Fibroblast of pulmonary artery (primary cell): ENCODE results near the gene TLDC2.

ENCODE experiments used
- DNase-seq: peaks from one replicate; pipeline ENCODE4 v3.0.0-alpha.2; 2010; ENCODE audit warnings: low read depth
- H3K4me3 ChIP-seq: replicated peaks from 2 replicates; pipeline ENCODE4 v1.5.1; 2011; ENCODE audit warnings: low read depth, mild to moderate bottlenecking, control low read depth, low read length, moderate library complexity
- CTCF ChIP-seq: IDR thresholded peaks from 2 replicates; pipeline ENCODE4 v1.5.1; 2011; ENCODE audit warnings: mild to moderate bottlenecking, control low read depth, low read length, inconsistent platforms; ENCODE audit errors: missing control alignments

Gene TLDC2

GRCh38 chr20:36850759-36851158 is 25.2 kb upstream of the TLDC2 start:
- no peak for TF ChIP-seq CTCF
- no peak overlapping the region for H3K4me3 ChIP-seq
- DNase-seq, result no peak

DNA sequence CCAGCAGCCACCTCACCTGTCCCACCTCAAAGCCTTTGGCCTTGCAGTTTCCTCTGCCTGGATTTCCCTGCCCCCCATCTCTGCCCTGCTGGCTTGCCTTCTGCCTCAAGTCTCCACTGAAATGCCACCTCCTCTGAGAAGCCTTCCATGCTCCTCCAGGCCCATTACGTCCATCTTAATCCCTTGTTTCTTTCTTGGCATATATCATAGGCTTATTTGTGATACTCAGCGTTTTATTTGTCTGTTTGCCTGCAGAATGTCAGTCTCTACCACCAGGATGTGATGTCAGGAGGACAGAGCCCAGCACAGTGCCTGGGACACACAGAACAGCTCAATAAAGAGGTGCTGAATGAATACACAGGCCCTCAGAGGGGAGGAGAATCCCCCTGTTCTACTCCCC is 24.4 kb upstream of the TLDC2 start:
- DNase-seq, result no peak
- TF ChIP-seq CTCF, result no peak
- H3K4me3 ChIP-seq, result no peak overlapping the region

GRCh38 chr20:36852187-36852586 is 23.8 kb upstream of the TLDC2 start:
- DNase-seq, result no peak
- TF ChIP-seq CTCF, result no peak
- H3K4me3 ChIP-seq, result no peak overlapping the region

DNA sequence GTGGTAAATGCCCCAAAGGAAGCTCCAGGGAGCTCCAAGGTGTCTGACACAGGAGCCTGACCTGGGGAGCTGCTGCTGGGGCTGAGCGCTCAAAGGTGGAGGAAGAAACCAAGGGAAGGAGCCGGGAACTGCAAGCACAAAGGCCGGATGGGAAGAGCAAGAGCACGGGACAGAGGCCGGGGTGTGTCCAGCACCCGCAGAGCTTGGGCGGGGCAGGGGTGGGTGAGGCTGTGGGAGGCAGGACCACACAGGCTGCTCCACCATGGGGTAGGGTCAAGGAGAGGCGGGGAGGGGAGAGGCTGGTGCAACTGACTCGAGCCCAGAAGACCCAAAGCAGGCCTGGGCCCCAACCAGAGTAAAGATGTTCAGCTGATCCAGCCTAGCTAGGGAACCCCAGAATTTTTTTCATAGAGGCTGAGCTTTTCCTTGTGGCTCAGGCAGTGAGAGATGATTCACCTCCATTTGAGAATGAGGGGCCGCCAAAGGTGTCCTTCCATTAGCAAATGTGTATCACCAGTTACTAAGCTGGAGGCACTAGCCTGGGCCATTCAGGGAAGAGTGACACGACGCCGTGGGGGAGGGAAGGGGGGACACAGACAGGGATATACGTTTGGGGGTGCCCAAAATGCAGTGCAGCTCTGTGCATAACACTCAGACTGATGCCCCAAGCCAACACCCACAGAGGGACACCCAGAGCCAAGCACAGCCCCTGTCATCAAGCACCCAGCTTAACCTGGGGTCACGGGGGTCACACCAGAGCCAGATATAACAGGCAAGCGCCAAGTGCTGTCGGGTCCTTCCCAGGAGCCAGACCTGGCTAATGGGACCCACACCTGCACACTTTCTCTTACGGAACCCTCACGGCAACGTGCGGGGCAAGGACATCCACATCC is 21.3 kb upstream of the TLDC2 start:
- H3K4me3 ChIP-seq, result no peak overlapping the region
- TF ChIP-seq CTCF, result no peak
- no peak for DNase-seq

DNA sequence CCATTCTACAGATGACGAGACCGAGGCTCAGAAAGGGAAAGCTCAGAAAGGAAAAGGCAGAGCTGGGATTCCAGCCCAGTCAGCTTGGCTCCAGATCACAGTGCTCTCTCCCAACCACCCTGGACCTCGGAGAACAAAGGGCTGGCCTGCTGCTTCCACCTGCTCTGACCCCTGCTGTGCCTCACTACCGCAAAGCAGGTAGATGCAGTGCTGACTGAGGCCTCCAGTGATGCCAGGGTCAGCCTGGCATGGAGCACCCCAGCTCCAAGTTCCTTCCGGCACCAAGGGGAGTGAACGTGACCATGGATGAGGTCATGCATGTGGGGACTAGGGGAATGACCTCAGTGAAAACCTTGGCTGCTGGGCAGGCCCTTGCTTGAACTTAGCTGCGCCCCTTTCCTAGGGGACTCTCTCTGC is 20.7 kb upstream of the TLDC2 start:
- no peak for DNase-seq

DNA sequence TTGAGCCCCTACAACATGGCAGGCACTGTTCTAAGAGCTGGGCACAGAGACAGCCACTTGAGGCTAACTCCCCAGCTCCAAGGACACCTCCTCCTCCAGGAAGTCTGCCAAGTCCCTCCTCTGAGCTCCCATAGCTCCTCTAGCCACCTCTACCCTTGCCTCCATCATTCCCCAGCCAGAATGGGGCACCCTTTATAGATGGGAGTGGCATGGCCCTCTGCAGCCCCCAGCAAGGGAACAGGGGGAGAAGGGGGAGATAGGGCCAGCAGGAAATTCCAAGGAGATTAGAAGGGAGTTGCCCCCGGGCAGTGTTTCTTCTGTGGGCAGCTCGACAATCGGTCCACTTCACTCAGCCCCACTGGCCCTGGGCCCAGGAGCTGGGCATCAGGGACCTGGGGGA is 19.7 kb upstream of the TLDC2 start:
- no peak for TF ChIP-seq CTCF
- peak; percentile 58 for DNase-seq
- H3K4me3 ChIP-seq, result no peak overlapping the region

More for the DNA sequence above, 20.7 kb upstream of the TLDC2 start:
- H3K4me3 ChIP-seq, result no peak overlapping the region
- no peak for TF ChIP-seq CTCF
